HG03280 (cell line): ENCODE measurements around the gene MPI.
A peak's percentile ranks its signal among the peaks of the same experiment; 100 is the strongest.

Experiments used
- ATAC-seq: cut with Tn5 transposase; IDR thresholded peaks from one replicate; pipeline ENCODE4 v1.9.1; 2021; ENCODE audit warnings: mild to moderate bottlenecking, moderate library complexity; ENCODE audit not compliant: unreplicated experiment

MPI gene, protein sequence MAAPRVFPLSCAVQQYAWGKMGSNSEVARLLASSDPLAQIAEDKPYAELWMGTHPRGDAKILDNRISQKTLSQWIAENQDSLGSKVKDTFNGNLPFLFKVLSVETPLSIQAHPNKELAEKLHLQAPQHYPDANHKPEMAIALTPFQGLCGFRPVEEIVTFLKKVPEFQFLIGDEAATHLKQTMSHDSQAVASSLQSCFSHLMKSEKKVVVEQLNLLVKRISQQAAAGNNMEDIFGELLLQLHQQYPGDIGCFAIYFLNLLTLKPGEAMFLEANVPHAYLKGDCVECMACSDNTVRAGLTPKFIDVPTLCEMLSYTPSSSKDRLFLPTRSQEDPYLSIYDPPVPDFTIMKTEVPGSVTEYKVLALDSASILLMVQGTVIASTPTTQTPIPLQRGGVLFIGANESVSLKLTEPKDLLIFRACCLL

DNA sequence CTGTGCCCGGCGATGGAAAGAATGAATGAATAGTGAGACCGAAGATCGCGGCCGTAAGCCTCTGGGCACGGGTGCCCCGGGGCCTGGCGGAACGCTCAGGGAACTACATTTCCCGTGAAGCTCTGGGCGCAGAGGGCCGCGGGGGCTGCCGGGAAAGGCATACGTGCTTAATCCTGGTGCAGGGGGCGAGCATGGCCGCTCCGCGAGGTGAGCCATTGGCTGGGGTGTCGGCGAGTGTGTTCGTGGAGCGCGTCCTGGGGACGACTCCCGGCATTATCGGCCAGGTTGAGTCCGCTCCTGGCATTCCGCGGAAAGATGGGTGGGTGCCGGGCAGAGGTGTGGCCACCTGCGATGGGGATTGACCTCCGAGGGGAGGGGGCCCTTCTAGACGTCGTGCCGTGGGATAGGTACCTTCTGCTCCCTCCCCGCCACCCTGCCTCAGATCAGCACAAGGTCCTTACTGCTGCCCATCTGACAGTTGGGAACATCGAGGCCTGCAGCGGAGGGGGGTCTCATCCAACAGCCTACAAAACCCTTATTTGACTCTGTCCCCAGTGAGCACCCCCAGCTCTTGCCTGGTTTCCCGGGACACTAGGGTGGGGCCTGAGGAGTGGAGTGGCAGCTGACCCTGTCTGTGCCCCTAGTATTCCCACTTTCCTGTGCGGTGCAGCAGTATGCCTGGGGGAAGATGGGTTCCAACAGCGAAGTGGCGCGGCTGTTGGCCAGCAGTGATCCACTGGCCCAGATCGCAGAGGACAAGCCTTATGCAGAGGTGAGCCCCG lies at the start of gene MPI:
TSS of gene MPI (plus strand) at position 160 of the 782 bp plus-strand sequence. CDS start at position 192, 32 bp downstream.
- ATAC-seq = peak; percentile 94

DNA sequence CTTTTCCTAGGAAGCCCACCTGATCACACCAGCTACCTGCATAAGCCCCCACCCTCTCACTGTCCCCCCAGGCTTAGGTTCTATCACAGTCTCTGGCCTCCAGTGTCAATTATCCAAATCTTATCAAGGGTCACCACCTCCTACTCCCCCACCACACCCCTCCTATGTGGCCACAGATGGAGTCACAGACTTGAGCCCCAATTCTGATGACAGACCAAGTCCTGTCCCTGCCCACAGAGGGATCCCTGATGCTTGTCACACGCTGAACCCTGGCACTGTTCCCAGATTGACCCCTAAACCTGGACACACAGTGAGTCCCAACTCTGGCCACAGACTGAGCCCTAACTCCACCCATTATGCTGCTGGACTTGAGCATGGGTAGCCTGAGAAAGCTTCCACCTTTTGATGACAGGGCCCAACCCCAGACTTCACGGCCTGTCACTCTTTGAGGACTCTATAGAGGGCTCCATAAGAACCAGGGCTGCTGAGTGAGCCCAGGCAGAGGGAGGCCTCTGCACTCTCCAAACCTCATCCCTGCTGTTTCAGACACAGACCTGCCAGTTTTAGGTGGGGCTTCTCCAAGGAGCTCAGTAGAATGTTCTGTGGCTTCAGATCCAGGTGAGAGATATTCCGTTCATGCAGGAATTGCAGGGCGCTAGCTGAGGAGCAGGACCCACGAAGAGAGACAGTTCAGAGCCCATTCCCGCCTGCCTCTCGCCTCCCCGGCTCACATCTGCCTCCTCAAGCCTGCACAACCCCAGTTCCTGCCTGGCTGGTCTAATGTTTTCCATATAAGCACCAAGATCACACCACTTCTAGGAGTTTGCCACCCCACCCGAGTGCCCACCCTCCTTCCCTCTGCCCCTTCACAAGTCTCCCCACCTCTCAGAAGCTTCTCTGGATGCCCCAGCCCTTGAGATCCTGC lies 48.7 kb upstream of the MPI start:
- no peak for ATAC-seq

- no peak for ATAC-seq
These were observed 47.9 kb upstream of the MPI start for GRCh38 chr15:74841891-74842373.

GRCh38 chr15:74842581-74843444 lies 47.0 kb upstream of the MPI start, which contains the start of gene ULK3:
Gene ULK3, minus strand, starts transcription at chr15:74843156. Its CDS starts 51 bp downstream, at chr15:74843105.
- peak; percentile 81 for ATAC-seq

- ATAC-seq = no peak
These were observed 46.4 kb upstream of the MPI start for GRCh38 chr15:74843445-74843828.

GRCh38 chr15:74843891-74844299 lies 45.9 kb upstream of the MPI start:
- no peak for ATAC-seq

GRCh38 chr15:74844319-74845207 lies 45.3 kb upstream of the MPI start:
- no peak for ATAC-seq

- no peak for ATAC-seq
These were observed 44.7 kb upstream of the MPI start for GRCh38 chr15:74845208-74845568.

GRCh38 chr15:74845581-74845980 lies 44.3 kb upstream of the MPI start:
- no peak for ATAC-seq

DNA sequence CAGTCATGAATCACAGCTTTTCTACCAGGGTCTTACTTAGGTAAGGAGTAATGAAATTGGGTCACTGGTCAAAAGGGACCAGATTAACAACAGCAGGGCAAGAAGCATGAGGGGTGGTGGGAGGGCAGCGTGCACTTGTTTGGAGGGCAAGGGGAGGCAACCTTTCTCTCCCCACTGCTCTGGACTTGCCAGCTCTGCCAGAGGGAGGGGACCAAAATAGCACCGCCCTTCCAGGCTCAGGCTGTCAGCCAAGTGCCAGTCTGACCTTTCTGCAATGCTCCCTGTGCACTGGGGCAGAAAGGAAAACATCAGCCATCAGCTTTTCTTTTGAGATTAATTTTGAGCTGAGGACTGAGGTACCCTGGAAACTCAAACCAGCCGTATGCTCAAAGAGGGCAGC lies 42.4 kb upstream of the MPI start:
- ATAC-seq = no peak

- ATAC-seq = no peak
These were observed 39.4 kb upstream of the MPI start for GRCh38 chr15:74850393-74850792.

- ATAC-seq = no peak
These were observed 37.9 kb upstream of the MPI start for GRCh38 chr15:74851960-74852359.

GRCh38 chr15:74854453-74855022 lies 35.3 kb upstream of the MPI start:
- ATAC-seq = no peak

DNA sequence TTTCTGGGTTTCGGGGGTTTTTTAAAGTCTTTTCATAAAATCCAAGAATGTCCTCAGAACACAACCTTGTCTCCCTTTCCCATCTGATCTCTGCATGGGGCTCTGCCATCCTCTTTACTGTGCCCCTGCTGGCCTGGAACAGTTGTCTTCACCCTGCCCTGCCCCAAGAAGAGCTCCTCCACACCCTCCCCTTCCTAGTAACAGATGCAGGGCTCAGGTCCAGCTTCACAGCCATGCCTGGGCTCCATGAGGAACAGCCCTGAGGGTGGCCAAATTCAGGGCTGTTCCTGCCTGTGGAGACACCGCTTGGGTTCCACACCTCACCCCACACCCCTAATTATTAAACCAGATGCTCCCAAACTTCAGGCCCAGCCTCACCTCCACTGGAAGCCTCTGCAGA lies 34.0 kb upstream of the MPI start:
- no peak for ATAC-seq

GRCh38 chr15:74856537-74856936 lies 33.3 kb upstream of the MPI start:
- ATAC-seq = no peak

DNA sequence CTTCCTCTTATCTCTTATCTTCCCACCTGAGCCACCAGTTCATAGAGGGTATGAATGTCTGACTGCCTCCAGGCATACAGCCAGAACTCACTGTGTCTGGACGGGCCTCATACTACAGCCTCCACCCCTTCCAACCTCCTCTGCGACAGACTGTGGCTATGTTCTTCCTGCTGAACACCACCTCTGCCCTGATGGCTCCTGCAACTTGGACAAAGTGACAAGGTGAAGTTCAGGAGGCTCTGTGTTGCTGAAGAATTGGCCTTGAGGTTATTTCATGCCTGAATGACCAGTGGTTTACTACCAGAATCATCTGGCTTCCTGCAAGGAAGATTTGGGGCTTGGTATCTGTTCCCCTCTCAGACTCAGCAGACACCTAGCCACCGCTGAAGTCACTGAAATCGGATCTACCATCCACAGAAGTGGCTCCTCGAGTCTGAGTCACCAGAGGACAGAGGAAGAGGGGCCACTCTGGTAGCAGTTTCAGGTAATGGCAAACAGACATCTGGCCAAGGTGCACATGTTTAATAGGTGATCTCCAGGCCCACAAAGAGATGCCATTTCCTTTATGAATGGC lies 32.7 kb upstream of the MPI start:
- peak; percentile 65 for ATAC-seq

GRCh38 chr15:74857671-74858368 lies 32.0 kb upstream of the MPI start:
- ATAC-seq = peak; percentile 21

GRCh38 chr15:74858369-74858740 lies 31.5 kb upstream of the MPI start:
- ATAC-seq = no peak
